HG03103 (cell line): ENCODE measurements around the gene HS3ST4.
"Not testable (repeated sequence)": the region's sequence is repeated elsewhere in the genome, so short reads cannot be mapped to it uniquely, and the experiment has no call there.

Source experiments
- ATAC-seq: cut with Tn5 transposase; IDR thresholded peaks from one replicate; pipeline ENCODE4 v1.9.1; 2021; ENCODE audit warnings: low read depth; ENCODE audit not compliant: unreplicated experiment

Gene HS3ST4

GRCh38 chr16:25729188-25729915 lies 37.6 kb downstream of the HS3ST4 start:
- ATAC-seq = no peak

- no peak for ATAC-seq
Observed at GRCh38 chr16:25730396-25730795, 38.6 kb downstream of the HS3ST4 start.

GRCh38 chr16:25734430-25735385 lies 42.9 kb downstream of the HS3ST4 start:
- ATAC-seq = no peak

- no peak for ATAC-seq
Observed at GRCh38 chr16:25735645-25736044, 43.9 kb downstream of the HS3ST4 start.

- ATAC-seq = no peak
Observed at GRCh38 chr16:25747160-25747758, 55.5 kb downstream of the HS3ST4 start.

GRCh38 chr16:25748092-25748654 lies 56.4 kb downstream of the HS3ST4 start:
- no peak for ATAC-seq

- ATAC-seq = no peak
Observed at GRCh38 chr16:25750488-25751216, 58.9 kb downstream of the HS3ST4 start.

- no peak for ATAC-seq
Observed at GRCh38 chr16:25751230-25751835, 59.6 kb downstream of the HS3ST4 start.

- no peak for ATAC-seq
Observed at GRCh38 chr16:25764466-25764865, 72.7 kb downstream of the HS3ST4 start.

GRCh38 chr16:25771216-25771615 lies 79.5 kb downstream of the HS3ST4 start:
- no peak for ATAC-seq

- ATAC-seq = no peak
Observed at GRCh38 chr16:25771812-25772568, 80.2 kb downstream of the HS3ST4 start.

GRCh38 chr16:25776214-25776613 lies 84.5 kb downstream of the HS3ST4 start:
- not testable (repeated sequence) for ATAC-seq

- no peak for ATAC-seq
Observed at GRCh38 chr16:25783226-25783625, 91.5 kb downstream of the HS3ST4 start.

- ATAC-seq = no peak
Observed at GRCh38 chr16:25785361-25785760, 93.6 kb downstream of the HS3ST4 start.

- ATAC-seq = no peak
Observed at GRCh38 chr16:25786748-25787147, 95.0 kb downstream of the HS3ST4 start.

GRCh38 chr16:25788637-25789036 lies 96.9 kb downstream of the HS3ST4 start:
- no peak for ATAC-seq

GRCh38 chr16:25796239-25796638 lies 104.5 kb downstream of the HS3ST4 start:
- ATAC-seq = no peak

- ATAC-seq = no peak
Observed at GRCh38 chr16:25798065-25798464, 106.3 kb downstream of the HS3ST4 start.

GRCh38 chr16:25799816-25800215 lies 108.1 kb downstream of the HS3ST4 start:
- no peak for ATAC-seq
